ENCODE data around the gene TMEM8B. TPM values are rescaled to one million over a fixed set of nuclear protein-coding genes. Genes with fewer than 3 reads are reported as not detected.

The TMEM8B gene
- total and polyA plus RNA-seq, 9 of the 15 experiments (the other 6 are each of a cell fraction or from before 2014, with no cell fraction given): 0.01 to 2.2 (median 1.1) TPM

DNA sequence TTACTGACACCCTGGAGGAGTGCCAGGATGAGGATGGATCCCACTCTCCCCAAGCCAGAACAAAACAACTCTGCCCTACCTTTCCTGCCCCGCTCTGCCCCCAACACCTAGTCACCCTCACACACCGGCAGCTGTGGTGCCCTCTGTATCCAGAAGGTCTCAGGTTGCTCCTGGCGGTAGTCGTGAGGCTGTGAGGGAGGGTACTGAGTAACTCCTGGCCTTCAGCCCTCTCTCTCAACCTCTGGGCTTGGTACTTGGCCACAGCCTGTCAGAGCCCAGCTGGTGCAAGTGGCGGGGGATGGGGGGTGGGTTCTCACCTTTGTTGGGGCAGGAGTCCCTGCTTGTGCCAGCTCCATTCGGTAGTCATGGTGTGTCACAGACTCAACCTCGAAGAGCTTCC lies 18.9 kb upstream of the TMEM8B start:
- no TSS peak for BruUV-seq (replicated peaks)
- FAIRE-seq (no peak), DNase-seq (ENCODE audit: extremely low read depth in 1 of 4, low spot score in 3 of 4) (no peak), ATAC-seq (no peak)
- peaks cover 17 to 31% of the 10 kb centered on the region in 2 experiments for H3K4me1 ChIP-seq (replicated peaks in 1 of 2; ENCODE audit: control insufficient read depth in 2 of 2, insufficient read depth in 2 of 2, low read length in 2 of 2)
- 0 out of 4 replicates have a peak overlapping the region, but pooled peaks of 1 of the 2 experiments have one; percentile 26 for H3K9ac ChIP-seq (ENCODE audit: insufficient read depth in 1 of 2, low read depth in 2 of 2, low read length in 2 of 2)
- no peak overlapping the region for H3K27ac ChIP-seq (ENCODE audit: extremely low read depth, low read depth, low read length)
- H3K9me1 ChIP-seq (ENCODE audit: control insufficient read depth, insufficient read depth, low read length): peaks cover 4% of the 10 kb centered on the region
- no peak overlapping the region for H3K4me2 ChIP-seq (ENCODE audit: insufficient read depth, low read length)
- ChIA-PET POLR2A (interaction anchor here (0.7 kb wide), 1 partner anchor 10 kb away, joined by 3 read pairs; no protein-coding TSS in a partner anchor), CTCF (ENCODE audit: low intra/inter-chr PET ratio) (no interaction called here)
- peaks cover 39% of the 10 kb centered on the region; the same call in 1 of the 3 replicates for H3K36me3 ChIP-seq (ENCODE audit: control insufficient read depth, insufficient read depth, low read length)
- no peak overlapping the region for H3K4me3 ChIP-seq
- no peaks in the 10 kb centered on the region for H3K9me3 ChIP-seq (replicated peaks; ENCODE audit: control insufficient read depth, insufficient read depth, low read depth, low read length)
- in situ Hi-C loops (cut with MboI) (no loop called here), intact Hi-C loops (cut with micrococcal nuclease) (loop anchor here (10.0 kb wide), 2 partner anchors 75 to 145 kb away; partner anchors contain the start of genes ARHGEF39, CREB3 and TLN1)
- H3K79me2 ChIP-seq (ENCODE audit: control insufficient read depth, insufficient read depth, low read length): peaks cover 12% of the 10 kb centered on the region; the same call in 2 of the 3 replicates
- WGBS (ENCODE audit: insufficient coverage, low coverage, missing lambda C conversion rate): 73% methylated on average over 4 of the region's 7 CpGs
- H2AFZ ChIP-seq (ENCODE audit: low read depth, low read length): no peak overlapping the region
- no peaks in the 10 kb centered on the region for H3K27me3 ChIP-seq (ENCODE audit: control insufficient read depth in 2 of 2, insufficient read depth in 2 of 2, low read length in 2 of 2)
- no peaks in the 10 kb centered on the region for H4K20me1 ChIP-seq (replicated peaks; ENCODE audit: control insufficient read depth, insufficient read depth, low read length)
- TF ChIP-seq TARDBP (IDR thresholded peaks at IDR 0.05) (no peak), NCOA4 (IDR thresholded peaks at IDR 0.05; ENCODE audit: partially characterized antibody) (no peak), NEUROD1 (IDR thresholded peaks at IDR 0.05; ENCODE audit: borderline replicate concordance, low read depth, low read length, partially characterized antibody) (no peak), NFE2L1 (tag; IDR thresholded peaks at IDR 0.05; ENCODE audit: borderline replicate concordance, low read depth) (no peak), RCOR1 (IDR thresholded peaks at IDR 0.05; ENCODE audit: borderline replicate concordance in 1 of 2, low read depth in 2 of 2, low read length in 2 of 2) (no peak), FOXJ3 (CRISPR knock-in tag; IDR thresholded peaks at IDR 0.05) (no peak), ETS2 (tag; IDR thresholded peaks at IDR 0.05; ENCODE audit: borderline replicate concordance, poor library complexity, severe bottlenecking) (no peak), MCM5 (IDR thresholded peaks at IDR 0.05; ENCODE audit: low read depth) (no peak), ZNF175 (CRISPR knock-in tag; IDR thresholded peaks at IDR 0.05; ENCODE audit: low read depth) (no peak), ZNF507 (tag; conservative IDR thresholded peaks at IDR 0.05) (no peak), ESRRA (IDR thresholded peaks at IDR 0.05; ENCODE audit: borderline replicate concordance, low read depth) (no peak), POLR3G (IDR thresholded peaks at IDR 0.05; ENCODE audit: extremely low read depth, insufficient read length, insufficient replicate concordance) (no peak), ZNF695 (CRISPR knock-in tag; IDR thresholded peaks at IDR 0.05) (no peak)
- TF ChIP-seq, protein P1, sequence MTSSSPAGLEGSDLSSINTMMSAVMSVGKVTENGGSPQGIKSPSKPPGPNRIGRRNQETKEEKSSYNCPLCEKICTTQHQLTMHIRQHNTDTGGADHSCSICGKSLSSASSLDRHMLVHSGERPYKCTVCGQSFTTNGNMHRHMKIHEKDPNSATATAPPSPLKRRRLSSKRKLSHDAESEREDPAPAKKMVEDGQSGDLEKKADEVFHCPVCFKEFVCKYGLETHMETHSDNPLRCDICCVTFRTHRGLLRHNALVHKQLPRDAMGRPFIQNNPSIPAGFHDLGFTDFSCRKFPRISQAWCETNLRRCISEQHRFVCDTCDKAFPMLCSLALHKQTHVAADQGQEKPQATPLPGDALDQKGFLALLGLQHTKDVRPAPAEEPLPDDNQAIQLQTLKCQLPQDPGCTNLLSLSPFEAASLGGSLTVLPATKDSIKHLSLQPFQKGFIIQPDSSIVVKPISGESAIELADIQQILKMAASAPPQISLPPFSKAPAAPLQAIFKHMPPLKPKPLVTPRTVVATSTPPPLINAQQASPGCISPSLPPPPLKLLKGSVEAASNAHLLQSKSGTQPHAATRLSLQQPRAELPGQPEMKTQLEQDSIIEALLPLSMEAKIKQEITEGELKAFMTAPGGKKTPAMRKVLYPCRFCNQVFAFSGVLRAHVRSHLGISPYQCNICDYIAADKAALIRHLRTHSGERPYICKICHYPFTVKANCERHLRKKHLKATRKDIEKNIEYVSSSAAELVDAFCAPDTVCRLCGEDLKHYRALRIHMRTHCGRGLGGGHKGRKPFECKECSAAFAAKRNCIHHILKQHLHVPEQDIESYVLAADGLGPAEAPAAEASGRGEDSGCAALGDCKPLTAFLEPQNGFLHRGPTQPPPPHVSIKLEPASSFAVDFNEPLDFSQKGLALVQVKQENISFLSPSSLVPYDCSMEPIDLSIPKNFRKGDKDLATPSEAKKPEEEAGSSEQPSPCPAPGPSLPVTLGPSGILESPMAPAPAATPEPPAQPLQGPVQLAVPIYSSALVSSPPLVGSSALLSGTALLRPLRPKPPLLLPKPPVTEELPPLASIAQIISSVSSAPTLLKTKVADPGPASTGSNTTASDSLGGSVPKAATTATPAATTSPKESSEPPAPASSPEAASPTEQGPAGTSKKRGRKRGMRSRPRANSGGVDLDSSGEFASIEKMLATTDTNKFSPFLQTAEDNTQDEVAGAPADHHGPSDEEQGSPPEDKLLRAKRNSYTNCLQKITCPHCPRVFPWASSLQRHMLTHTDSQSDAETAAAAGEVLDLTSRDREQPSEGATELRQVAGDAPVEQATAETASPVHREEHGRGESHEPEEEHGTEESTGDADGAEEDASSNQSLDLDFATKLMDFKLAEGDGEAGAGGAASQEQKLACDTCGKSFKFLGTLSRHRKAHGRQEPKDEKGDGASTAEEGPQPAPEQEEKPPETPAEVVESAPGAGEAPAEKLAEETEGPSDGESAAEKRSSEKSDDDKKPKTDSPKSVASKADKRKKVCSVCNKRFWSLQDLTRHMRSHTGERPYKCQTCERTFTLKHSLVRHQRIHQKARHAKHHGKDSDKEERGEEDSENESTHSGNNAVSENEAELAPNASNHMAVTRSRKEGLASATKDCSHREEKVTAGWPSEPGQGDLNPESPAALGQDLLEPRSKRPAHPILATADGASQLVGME (CRISPR knock-in tag; IDR thresholded peaks at IDR 0.05): no peak
- TF ChIP-seq, protein P2, sequence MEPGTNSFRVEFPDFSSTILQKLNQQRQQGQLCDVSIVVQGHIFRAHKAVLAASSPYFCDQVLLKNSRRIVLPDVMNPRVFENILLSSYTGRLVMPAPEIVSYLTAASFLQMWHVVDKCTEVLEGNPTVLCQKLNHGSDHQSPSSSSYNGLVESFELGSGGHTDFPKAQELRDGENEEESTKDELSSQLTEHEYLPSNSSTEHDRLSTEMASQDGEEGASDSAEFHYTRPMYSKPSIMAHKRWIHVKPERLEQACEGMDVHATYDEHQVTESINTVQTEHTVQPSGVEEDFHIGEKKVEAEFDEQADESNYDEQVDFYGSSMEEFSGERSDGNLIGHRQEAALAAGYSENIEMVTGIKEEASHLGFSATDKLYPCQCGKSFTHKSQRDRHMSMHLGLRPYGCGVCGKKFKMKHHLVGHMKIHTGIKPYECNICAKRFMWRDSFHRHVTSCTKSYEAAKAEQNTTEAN (CRISPR knock-in tag; IDR thresholded peaks at IDR 0.05): no peak
- TF ChIP-seq, protein P3, sequence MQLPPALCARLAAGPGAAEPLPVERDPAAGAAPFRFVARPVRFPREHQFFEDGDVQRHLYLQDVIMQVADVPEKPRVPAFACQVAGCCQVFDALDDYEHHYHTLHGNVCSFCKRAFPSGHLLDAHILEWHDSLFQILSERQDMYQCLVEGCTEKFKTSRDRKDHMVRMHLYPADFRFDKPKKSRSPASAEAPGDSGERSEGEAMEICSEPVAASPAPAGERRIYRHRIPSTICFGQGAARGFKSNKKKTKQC (CRISPR knock-in tag; IDR thresholded peaks at IDR 0.05): no peak
